ENCODE results near the gene TAS2R13. TPM values are rescaled to one million over a fixed set of nuclear protein-coding genes. Genes with fewer than 3 reads are reported as not detected.

Gene TAS2R13
- total RNA-seq, 1 donor from 2014 or later, result 1.2 TPM

DNA sequence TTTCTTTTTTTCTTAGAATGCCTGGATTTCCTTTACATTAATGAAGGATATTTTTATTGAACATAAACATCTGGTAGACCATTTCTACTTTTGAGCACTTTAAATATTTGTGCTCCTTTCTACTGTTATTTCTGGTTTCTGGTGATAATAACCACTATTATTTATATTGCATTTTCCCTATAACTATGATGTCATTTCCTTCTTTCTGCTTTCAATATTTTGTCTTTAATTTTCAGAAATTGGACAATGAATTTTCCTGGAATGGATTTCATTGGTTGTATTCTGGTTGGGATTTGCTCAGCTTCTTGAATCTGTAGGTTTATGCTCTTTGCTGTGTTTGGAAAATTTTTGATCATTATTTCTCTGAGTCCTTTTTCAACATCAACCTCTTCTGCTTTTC is 20.1 kb downstream of the TAS2R13 start:
- H3K4me3 Mint-ChIP-seq (ENCODE audit: unreplicated experiment), result no peak overlapping the region
- TF ChIP-seq, protein P1, sequence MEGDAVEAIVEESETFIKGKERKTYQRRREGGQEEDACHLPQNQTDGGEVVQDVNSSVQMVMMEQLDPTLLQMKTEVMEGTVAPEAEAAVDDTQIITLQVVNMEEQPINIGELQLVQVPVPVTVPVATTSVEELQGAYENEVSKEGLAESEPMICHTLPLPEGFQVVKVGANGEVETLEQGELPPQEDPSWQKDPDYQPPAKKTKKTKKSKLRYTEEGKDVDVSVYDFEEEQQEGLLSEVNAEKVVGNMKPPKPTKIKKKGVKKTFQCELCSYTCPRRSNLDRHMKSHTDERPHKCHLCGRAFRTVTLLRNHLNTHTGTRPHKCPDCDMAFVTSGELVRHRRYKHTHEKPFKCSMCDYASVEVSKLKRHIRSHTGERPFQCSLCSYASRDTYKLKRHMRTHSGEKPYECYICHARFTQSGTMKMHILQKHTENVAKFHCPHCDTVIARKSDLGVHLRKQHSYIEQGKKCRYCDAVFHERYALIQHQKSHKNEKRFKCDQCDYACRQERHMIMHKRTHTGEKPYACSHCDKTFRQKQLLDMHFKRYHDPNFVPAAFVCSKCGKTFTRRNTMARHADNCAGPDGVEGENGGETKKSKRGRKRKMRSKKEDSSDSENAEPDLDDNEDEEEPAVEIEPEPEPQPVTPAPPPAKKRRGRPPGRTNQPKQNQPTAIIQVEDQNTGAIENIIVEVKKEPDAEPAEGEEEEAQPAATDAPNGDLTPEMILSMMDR (IDR thresholded peaks at IDR 0.05), result no peak
- H3K9me3 Mint-ChIP-seq (ENCODE audit: unreplicated experiment), result peaks cover 4% of the 10 kb centered on the region
- no peak overlapping the region for H3K27ac Mint-ChIP-seq (ENCODE audit: unreplicated experiment)
- DNase-seq (ENCODE audit: extremely low spot score, unreplicated experiment), result no peak
- no peaks in the 10 kb centered on the region for H3K27me3 Mint-ChIP-seq (ENCODE audit: unreplicated experiment)
- H3K4me1 Mint-ChIP-seq (ENCODE audit: unreplicated experiment), result no peaks in the 10 kb centered on the region
- H3K36me3 Mint-ChIP-seq (ENCODE audit: unreplicated experiment), result peaks cover 12% of the 10 kb centered on the region

DNA sequence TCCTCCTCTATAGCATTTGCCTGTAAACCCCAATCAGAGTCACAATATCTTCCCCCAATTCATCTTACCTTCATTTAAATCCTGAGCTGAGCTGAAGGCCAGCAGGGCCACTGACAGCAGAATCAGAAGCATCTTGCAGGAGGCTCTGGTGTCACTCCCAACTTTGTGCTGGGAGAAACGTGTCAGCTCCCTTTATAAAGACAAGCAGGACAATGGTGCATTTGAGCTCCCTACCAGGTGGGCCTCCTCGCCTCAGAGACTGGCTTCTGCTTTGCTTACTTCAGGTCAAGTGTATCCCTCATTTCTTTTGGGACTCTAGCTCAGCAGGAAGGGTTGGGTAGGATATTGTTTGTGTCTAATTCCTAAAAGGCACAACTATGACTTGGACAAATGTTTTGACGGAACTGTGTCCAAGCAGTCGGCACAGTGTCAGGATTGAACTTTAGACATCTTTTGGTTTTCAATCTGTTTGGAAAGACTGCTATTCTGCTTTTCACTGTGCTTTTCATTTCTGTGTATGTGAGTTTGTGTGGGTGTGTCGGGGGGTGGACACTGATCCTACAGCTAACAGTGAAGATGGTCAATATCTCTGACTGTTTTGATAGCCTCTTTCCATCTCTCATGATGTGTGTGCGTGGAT is 25.2 kb downstream of the TAS2R13 start, which contains the start of gene PRH1:
TSS of gene PRH1 (minus strand) at position 170 of the 640 bp plus-strand sequence. CDS start at position 132, 38 bp downstream.
- DNase-seq (ENCODE audit: extremely low spot score, unreplicated experiment), result no peak
- no peak within 1 kb of the TSS for H3K4me3 Mint-ChIP-seq (ENCODE audit: unreplicated experiment)
- no peak within 1 kb of the TSS for H3K27ac Mint-ChIP-seq (ENCODE audit: unreplicated experiment)
- TF ChIP-seq, protein P1 (IDR thresholded peaks at IDR 0.05), result no peak
- peaks cover 13% of the 10 kb centered on the region for H3K36me3 Mint-ChIP-seq (ENCODE audit: unreplicated experiment)
- H3K9me3 Mint-ChIP-seq (ENCODE audit: unreplicated experiment), result peaks cover 4% of the 10 kb centered on the region
- H3K4me1 Mint-ChIP-seq (ENCODE audit: unreplicated experiment), result no peaks in the 10 kb centered on the region
- no peaks in the 10 kb centered on the region for H3K27me3 Mint-ChIP-seq (ENCODE audit: unreplicated experiment)

DNA sequence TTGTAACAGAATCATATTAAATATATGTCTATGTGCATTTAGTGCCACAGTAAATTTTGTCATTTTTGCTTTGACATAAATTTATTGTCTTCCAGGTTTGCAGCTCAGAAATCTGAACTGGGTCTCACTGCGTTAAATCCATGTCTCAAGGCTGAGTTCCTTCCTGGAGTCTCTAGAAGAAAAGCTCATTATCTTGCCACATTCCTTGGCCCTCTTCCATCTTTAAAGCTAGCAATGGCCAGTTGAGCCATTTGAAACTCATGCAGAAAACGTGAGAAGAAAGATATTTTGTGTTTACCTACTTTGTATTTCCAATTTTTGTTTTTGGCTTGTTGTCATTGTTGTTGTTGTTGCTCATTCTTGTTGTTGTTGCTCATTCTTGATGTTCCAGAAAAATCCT is 36.0 kb downstream of the TAS2R13 start:
- peaks cover 21% of the 10 kb centered on the region for H3K9me3 Mint-ChIP-seq (ENCODE audit: unreplicated experiment)
- no peak overlapping the region for H3K27ac Mint-ChIP-seq (ENCODE audit: unreplicated experiment)

DNA sequence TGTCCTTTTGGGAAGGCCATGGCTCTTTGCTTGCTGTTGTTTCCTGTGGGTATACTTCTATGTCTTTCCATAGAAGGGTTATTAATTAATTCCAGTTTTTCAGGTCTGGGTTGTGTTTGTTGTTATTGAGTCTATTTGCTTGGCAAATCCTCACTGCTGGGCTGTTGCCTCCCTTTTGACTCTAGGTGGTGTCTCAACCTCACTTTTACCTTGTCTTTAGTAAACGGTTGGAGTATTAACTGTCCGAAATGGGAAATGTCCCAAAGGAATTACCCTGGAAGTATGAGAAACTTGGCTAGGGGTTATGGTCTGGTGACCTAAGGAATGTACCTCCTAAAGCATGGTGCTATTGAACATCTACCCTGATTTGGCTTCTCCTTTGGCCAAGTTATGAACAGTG is 42.0 kb downstream of the TAS2R13 start:
- Mint-ChIP-seq H3K27ac (ENCODE audit: unreplicated experiment) (no peak overlapping the region), H3K27me3 (ENCODE audit: unreplicated experiment) (no peaks in the 10 kb centered on the region), H3K4me1 (ENCODE audit: unreplicated experiment) (peaks cover 4% of the 10 kb centered on the region), H3K4me3 (ENCODE audit: unreplicated experiment) (no peak overlapping the region), H3K36me3 (ENCODE audit: unreplicated experiment) (peaks cover 11% of the 10 kb centered on the region), H3K9me3 (ENCODE audit: unreplicated experiment) (peaks cover 26% of the 10 kb centered on the region)
- DNase-seq (ENCODE audit: extremely low spot score, unreplicated experiment), result no peak
- TF ChIP-seq, protein P1 (IDR thresholded peaks at IDR 0.05), result no peak

More for the DNA sequence above, 36.0 kb downstream of the TAS2R13 start:
- H3K27me3 Mint-ChIP-seq (ENCODE audit: unreplicated experiment), result no peaks in the 10 kb centered on the region
- TF ChIP-seq, protein P1 (IDR thresholded peaks at IDR 0.05), result no peak
- H3K4me1 Mint-ChIP-seq (ENCODE audit: unreplicated experiment), result no peaks in the 10 kb centered on the region
- no peak for DNase-seq (ENCODE audit: extremely low spot score, unreplicated experiment)
- no peak overlapping the region for H3K4me3 Mint-ChIP-seq (ENCODE audit: unreplicated experiment)
- peaks cover 25% of the 10 kb centered on the region for H3K36me3 Mint-ChIP-seq (ENCODE audit: unreplicated experiment)

DNA sequence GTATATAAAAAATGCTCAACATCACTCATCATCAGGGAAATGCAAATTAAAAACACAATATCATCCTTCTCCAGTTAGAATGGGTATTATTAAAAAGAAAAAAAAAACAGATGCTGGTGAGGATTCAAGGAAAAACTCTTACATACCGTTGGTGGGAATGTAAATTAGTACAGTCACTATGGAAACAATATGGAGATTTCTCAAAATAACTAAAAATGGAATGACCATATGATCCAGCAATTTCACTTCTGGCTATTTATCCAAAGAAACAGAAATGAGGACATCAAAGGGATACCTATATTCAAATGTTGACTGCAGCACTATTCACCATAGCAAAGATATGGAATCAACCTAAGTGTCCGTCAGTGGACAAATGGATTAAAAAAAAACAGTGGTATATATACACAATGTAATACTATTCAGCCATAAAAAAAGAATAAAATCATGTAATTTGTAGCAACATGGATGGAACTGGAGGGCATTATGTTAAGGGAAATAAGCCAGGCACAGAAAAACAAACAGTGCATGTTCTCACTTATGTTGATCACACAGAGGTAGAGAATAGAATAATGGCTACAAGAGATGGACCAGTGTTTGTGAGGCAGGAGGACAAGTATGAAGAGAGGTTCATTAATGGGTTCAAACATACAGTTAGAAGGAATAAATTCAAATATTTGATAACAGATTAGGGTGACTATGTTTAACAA is 45.7 kb downstream of the TAS2R13 start:
- Mint-ChIP-seq H3K36me3 (ENCODE audit: unreplicated experiment) (peaks cover 18% of the 10 kb centered on the region), H3K4me1 (ENCODE audit: unreplicated experiment) (peaks cover 4% of the 10 kb centered on the region), H3K9me3 (ENCODE audit: unreplicated experiment) (peaks cover 24% of the 10 kb centered on the region), H3K4me3 (ENCODE audit: unreplicated experiment) (no peak overlapping the region), H3K27me3 (ENCODE audit: unreplicated experiment) (no peaks in the 10 kb centered on the region), H3K27ac (ENCODE audit: unreplicated experiment) (no peak overlapping the region)
- DNase-seq (ENCODE audit: extremely low spot score, unreplicated experiment), result no peak
- TF ChIP-seq, protein P1 (IDR thresholded peaks at IDR 0.05), result no peak

Data from osteocyte (in vitro differentiated cells).